Esophagus squamous epithelium (tissue), 4 donors: ENCODE data around the gene RAI14.

Source experiments
- CTCF ChIP-seq, 6 experiments: fragments of 450-650 bp in 4 of 6; fragments of 200-600 bp in 2 of 6; sonication (generic) in 2 of 6; IDR thresholded peaks; one replicate each; pipeline ENCODE4 v1.5.1; 2016 to 2019; ENCODE audit warnings: antibody characterized with exemption in 6 of 6, mild to moderate bottlenecking in 4 of 6, moderate library complexity in 4 of 6
- POLR2A ChIP-seq, 4 donors: fragments of 450-650 bp; IDR thresholded peaks; one replicate each; pipeline ENCODE4 v1.6.1; 2017; ENCODE audit warnings: antibody characterized with exemption in 4 of 4, mild to moderate bottlenecking in 4 of 4, moderate library complexity in 3 of 4

GRCh38 chr5:34820593-34820992 lies 164.5 kb downstream of the RAI14 start:
- TF ChIP-seq CTCF (IDR thresholded peaks at IDR 0.05), result no peak
- no peak for TF ChIP-seq POLR2A (IDR thresholded peaks at IDR 0.05)
